PC-3 (cell line): ENCODE data around the gene POMT1.

ENCODE experiments used
- EZH2 ChIP-seq: fragments of 300-600 bp; sonication (generic); IDR thresholded peaks from one replicate; pipeline ENCODE4 v1.6.1; 2017; ENCODE audit warnings: antibody characterized with exemption, mild to moderate bottlenecking, low read length; ENCODE audit not compliant: unreplicated experiment
- EZH2phosphoT487 ChIP-seq: fragments of 300-600 bp; sonication (generic); IDR thresholded peaks from 2 replicates; pipeline ENCODE4 v1.6.1; 2018; ENCODE audit warnings: mild to moderate bottlenecking, antibody characterized with exemption, low read length, borderline replicate concordance
- TF ChIP-seq, protein P1 (sequence below): fragments of 300-600 bp; sonication (generic); conservative IDR thresholded peaks from 2 replicates; pipeline ENCODE4 v1.5.1; 2017; ENCODE audit warnings: antibody characterized with exemption, low read depth, mild to moderate bottlenecking, low read length

DNA sequence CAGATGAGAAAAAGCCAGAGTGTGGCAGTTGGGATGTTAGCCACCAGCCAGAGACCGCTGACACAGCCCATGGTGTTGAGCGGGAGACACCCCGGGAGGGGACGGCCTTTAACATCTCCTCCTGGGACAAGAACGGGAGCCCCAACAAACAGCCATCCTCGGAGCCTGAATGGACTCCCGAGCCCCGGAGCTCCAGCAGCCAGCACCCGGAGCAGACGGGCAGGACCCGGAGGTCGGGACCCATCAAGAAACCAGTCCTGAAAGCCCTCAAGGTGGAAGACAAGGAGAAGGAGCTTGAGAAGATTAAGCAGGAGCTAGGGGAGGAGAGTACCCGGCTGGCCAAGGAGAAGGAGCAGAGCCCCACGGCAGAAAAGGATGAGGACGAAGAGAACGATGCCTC, 28.0 kb upstream of the POMT1 start:
- TF ChIP-seq, protein P1, sequence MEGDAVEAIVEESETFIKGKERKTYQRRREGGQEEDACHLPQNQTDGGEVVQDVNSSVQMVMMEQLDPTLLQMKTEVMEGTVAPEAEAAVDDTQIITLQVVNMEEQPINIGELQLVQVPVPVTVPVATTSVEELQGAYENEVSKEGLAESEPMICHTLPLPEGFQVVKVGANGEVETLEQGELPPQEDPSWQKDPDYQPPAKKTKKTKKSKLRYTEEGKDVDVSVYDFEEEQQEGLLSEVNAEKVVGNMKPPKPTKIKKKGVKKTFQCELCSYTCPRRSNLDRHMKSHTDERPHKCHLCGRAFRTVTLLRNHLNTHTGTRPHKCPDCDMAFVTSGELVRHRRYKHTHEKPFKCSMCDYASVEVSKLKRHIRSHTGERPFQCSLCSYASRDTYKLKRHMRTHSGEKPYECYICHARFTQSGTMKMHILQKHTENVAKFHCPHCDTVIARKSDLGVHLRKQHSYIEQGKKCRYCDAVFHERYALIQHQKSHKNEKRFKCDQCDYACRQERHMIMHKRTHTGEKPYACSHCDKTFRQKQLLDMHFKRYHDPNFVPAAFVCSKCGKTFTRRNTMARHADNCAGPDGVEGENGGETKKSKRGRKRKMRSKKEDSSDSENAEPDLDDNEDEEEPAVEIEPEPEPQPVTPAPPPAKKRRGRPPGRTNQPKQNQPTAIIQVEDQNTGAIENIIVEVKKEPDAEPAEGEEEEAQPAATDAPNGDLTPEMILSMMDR = no peak
- TF ChIP-seq EZH2 = no peak
- TF ChIP-seq EZH2phosphoT487 = no peak
